ENCODE results near the gene TTBK1.
A peak's percentile ranks its signal among the peaks of the same experiment; 100 is the strongest.

TTBK1 gene

GRCh38 chr6:43307451-43308100, 64.3 kb downstream of the TTBK1 start:
- DNase-seq: no peak

- DNase-seq: peak; percentile 64
Measured at GRCh38 chr6:43308101-43308989, 65.1 kb downstream of the TTBK1 start, which contains the start of gene CRIP3. CRIP3 (minus strand) TSS chr6:43308826; CDS start chr6:43308792, 34 bp downstream.

- DNase-seq: no peak
Measured at GRCh38 chr6:43308990-43309477, 65.8 kb downstream of the TTBK1 start.

GRCh38 chr6:43310134-43310533, 66.9 kb downstream of the TTBK1 start:
- DNase-seq: no peak

- DNase-seq: no peak
Measured at GRCh38 chr6:43310624-43311023, 67.3 kb downstream of the TTBK1 start.

GRCh38 chr6:43311666-43312065, 68.4 kb downstream of the TTBK1 start:
- DNase-seq: no peak

- no peak for DNase-seq
Measured at GRCh38 chr6:43313813-43314212, 70.5 kb downstream of the TTBK1 start.

GRCh38 chr6:43318011-43318410, 74.7 kb downstream of the TTBK1 start:
- no peak for DNase-seq

- no peak for DNase-seq
Measured at GRCh38 chr6:43325876-43326275, 82.6 kb downstream of the TTBK1 start.

GRCh38 chr6:43328528-43328927, 85.2 kb downstream of the TTBK1 start:
- DNase-seq: no peak

- no peak for DNase-seq
Measured at GRCh38 chr6:43331470-43331869, 88.2 kb downstream of the TTBK1 start.

- no peak for DNase-seq
Measured at GRCh38 chr6:43331891-43332290, 88.6 kb downstream of the TTBK1 start.

GRCh38 chr6:43334466-43335095, 91.3 kb downstream of the TTBK1 start:
- DNase-seq: no peak

- no peak for DNase-seq
Measured at GRCh38 chr6:43335469-43335868, 92.2 kb downstream of the TTBK1 start.

GRCh38 chr6:43336382-43336781, 93.1 kb downstream of the TTBK1 start:
- no peak for DNase-seq

All from activated CD4-positive, alpha-beta T cell treated with anti-CD3 and anti-CD28 coated beads for 48 hours (primary cell).